Skeletal muscle tissue (tissue), 4 donors: ENCODE results near the gene CASP9. TPM values are rescaled to one million over a fixed set of nuclear protein-coding genes. Genes with fewer than 3 reads are reported as not detected.
"Not testable (repeated sequence)": the region's sequence is repeated elsewhere in the genome, so short reads cannot be mapped to it uniquely, and the experiment has no call there.

Source experiments
- H3K27ac ChIP-seq: one replicate; pipeline ENCODE4 v1.7.0; 2013; ENCODE audit warnings: mild to moderate bottlenecking, low read depth, low read length, inconsistent platforms
- H3K27me3 ChIP-seq, 3 donors: one replicate each; pipeline ENCODE4 v1.7.0; 2013; ENCODE audit warnings: low read length in 3 of 3; ENCODE audit not compliant: control insufficient read depth in 3 of 3, insufficient read depth in 3 of 3
- H3K36me3 ChIP-seq, 3 donors: one replicate each; pipeline ENCODE4 v1.7.0; 2013; ENCODE audit warnings: low read length in 3 of 3; ENCODE audit not compliant: control insufficient read depth in 3 of 3, insufficient read depth in 3 of 3
- H3K4me1 ChIP-seq, 3 donors: one replicate each; pipeline ENCODE4 v1.7.0; 2013; ENCODE audit warnings: low read length in 3 of 3, mild to moderate bottlenecking in 3 of 3; ENCODE audit not compliant: control insufficient read depth in 3 of 3, insufficient read depth in 3 of 3
- H3K4me3 ChIP-seq, 3 donors: one replicate each; pipeline ENCODE4 v1.7.0; 2013; ENCODE audit warnings: low read length in 3 of 3
- H3K9ac ChIP-seq, 3 donors: one replicate each; pipeline ENCODE4 v1.7.0; 2013; ENCODE audit warnings: low read length in 3 of 3, mild to moderate bottlenecking in 3 of 3, moderate library complexity in 2 of 3, low read depth in 1 of 3
- H3K9me3 ChIP-seq, 3 donors: one replicate each; pipeline ENCODE4 v1.7.0; 2013; ENCODE audit warnings: low read length in 3 of 3; ENCODE audit not compliant: control insufficient read depth in 3 of 3
- total RNA-seq: library from RNA; depleted of rRNA; stranded (reverse); fragments of >200 nt; gene quantifications from one replicate; pipeline ENCODE4 v1.2.3, GENCODE V29; 2014
- donor health status: Osteomylitis.

CASP9 gene
- total RNA-seq, 1 donor from 2014 or later = 9.9 TPM

DNA sequence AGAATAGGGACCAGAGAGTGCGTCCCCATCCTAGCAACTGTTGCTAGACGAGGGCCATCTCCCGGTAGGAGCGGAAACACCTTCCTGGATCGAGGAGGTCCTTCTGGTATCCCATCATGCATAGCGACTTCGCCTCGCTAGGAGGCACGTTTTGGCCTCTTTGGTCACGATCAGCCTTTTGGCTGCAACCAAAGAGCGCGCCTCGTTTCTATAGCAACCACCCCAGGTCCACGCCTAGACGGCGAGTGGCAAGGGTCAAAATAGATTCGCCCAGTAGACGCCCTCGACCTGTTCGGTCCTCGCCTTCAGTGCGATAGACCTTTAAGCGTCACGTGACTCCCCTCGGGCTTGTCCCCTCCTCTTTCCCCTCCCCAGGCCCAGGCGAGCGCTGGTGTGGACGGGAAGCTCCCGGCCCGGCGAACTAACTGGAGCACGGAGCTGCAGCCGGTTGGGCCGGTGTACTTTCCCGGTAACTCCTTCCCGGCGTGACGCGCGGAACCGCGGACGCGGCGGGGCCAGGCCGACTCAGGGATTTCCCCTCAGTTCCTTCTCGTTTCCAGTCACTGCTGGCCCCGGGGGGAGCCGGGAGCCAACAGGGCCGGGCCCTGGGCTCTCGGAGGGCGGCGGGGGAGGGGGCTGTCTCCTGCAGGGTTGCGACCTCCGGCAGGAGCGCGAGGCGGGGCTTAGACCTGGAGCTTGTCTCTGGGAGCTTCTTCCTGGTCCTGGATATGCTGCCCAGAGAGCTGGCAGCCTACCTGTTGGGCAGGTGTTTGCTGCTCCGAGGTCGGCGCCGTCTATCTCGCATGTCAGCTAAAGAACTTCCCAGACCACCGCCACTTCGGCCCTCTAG is 2.7 kb upstream of the CASP9 start, which contains the start of gene DNAJC16:
DNAJC16 (plus strand) TSS at position 359 of the 850 bp plus-strand sequence. CDS start 2,258 bp downstream, outside the sequence.
- peak within 1 kb of the TSS; percentile 87 to 95 (median 88) for H3K4me3 ChIP-seq
- peak within 1 kb of the TSS; percentile 91 to 95 (median 91) for H3K9ac ChIP-seq
- H3K36me3 ChIP-seq = peaks cover 3 to 6% (median 4%) of the 10 kb centered on the region in 3 donors
- H3K27me3 ChIP-seq = no peaks in the 10 kb centered on the region
- peak within 1 kb of the TSS; percentile 95 for H3K27ac ChIP-seq
- peaks cover 24 to 28% (median 27%) of the 10 kb centered on the region in 3 donors for H3K4me1 ChIP-seq
- no peaks in the 10 kb centered on the region for H3K9me3 ChIP-seq

DNA sequence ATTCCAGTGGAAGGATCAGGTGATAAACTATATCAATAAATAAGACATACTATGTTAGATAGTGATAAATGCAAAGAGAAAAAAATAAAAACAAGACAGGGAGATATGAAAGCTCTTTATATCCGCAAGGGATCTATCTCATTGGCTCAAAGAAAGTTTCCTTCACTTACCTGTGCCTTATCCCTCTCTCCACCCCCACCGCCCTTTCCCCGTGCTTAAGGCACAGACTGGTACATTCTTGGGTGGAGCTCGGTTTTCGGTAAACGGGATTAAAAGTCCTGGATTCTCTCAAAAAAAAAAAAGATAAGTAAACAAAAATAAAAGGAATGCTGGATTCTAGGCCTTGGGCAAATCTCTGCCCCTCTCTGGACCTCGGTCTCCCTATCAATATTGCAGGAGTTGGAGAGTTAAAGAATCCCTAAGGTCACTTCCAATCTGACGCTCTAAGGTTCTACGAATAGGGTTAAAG is 2.0 kb upstream of the CASP9 start:
- peaks cover 24 to 28% (median 27%) of the 10 kb centered on the region in 3 donors for H3K4me1 ChIP-seq
- H3K9ac ChIP-seq = peak overlapping the region; percentile 50 to 69 (median 57)
- H3K27ac ChIP-seq = peak overlapping the region; percentile 95
- peaks cover 2 to 6% (median 3%) of the 10 kb centered on the region in 3 donors for H3K36me3 ChIP-seq
- H3K4me3 ChIP-seq = peak overlapping the region; percentile 69 to 88 (median 84)
- H3K27me3 ChIP-seq = no peaks in the 10 kb centered on the region
- no peaks in the 10 kb centered on the region for H3K9me3 ChIP-seq

- Histone ChIP-seq H3K4me3 (peak overlapping the region; percentile 77 to 84 (median 83)), H3K9ac (peak overlapping the region; percentile 57 to 81 (median 69)), H3K27me3 (no peaks in the 10 kb centered on the region), H3K36me3 (peaks cover 0 to 1% (median 0%) of the 10 kb centered on the region in 3 donors), H3K4me1 (peaks cover 24 to 28% (median 27%) of the 10 kb centered on the region in 3 donors), H3K9me3 (no peaks in the 10 kb centered on the region), H3K27ac (peak overlapping the region; percentile 95)
Measured at GRCh38 chr1:15525050-15526020, 1.3 kb upstream of the CASP9 start.

DNA sequence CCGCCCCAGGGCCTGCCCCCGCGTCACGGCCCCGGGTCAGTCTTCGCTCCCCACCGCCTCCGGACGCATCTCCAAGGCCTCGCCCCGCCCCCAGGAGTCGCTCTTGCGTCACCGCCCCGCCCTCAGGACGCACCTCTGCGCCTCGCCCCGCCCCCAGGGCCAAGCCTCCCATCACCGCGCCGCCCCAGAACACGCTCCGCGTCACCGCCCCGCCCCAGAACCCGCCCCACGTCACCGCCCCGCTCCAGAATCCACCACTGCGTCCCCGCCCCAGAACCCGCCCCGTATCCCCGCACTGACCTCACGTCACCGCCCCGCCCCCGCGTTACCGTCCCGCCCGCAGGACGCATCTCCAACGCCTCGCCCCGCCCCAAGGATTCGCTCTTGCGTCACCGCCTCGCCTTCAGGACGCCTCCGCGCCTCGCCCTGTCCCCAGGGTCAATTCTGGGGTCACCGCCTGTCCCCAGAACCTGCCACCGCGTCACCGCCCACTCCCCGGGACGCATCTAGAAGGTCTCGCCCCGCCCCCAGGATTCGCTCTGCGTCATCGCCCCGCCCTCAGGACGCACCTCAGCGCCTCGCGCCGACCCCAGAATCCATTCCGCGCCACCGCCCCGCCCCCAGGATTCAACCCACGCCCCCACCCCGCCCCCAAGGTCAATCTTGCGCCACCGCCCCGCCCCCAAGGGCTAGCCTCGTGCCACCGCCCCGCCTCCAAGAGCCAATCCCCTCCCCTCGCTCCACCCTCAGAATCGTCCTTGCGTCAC is 451 bp upstream of the CASP9 start:
- H3K27ac ChIP-seq = peak overlapping the region; percentile 95
- H3K9ac ChIP-seq = peak overlapping the region; percentile 82 to 86 (median 83)
- no peaks in the 10 kb centered on the region for H3K9me3 ChIP-seq
- peak overlapping the region; percentile 70 to 85 (median 83) for H3K4me3 ChIP-seq
- peaks cover 24 to 28% (median 27%) of the 10 kb centered on the region in 3 donors for H3K4me1 ChIP-seq
- H3K36me3 ChIP-seq = no peaks in the 10 kb centered on the region
- H3K27me3 ChIP-seq = no peaks in the 10 kb centered on the region

DNA sequence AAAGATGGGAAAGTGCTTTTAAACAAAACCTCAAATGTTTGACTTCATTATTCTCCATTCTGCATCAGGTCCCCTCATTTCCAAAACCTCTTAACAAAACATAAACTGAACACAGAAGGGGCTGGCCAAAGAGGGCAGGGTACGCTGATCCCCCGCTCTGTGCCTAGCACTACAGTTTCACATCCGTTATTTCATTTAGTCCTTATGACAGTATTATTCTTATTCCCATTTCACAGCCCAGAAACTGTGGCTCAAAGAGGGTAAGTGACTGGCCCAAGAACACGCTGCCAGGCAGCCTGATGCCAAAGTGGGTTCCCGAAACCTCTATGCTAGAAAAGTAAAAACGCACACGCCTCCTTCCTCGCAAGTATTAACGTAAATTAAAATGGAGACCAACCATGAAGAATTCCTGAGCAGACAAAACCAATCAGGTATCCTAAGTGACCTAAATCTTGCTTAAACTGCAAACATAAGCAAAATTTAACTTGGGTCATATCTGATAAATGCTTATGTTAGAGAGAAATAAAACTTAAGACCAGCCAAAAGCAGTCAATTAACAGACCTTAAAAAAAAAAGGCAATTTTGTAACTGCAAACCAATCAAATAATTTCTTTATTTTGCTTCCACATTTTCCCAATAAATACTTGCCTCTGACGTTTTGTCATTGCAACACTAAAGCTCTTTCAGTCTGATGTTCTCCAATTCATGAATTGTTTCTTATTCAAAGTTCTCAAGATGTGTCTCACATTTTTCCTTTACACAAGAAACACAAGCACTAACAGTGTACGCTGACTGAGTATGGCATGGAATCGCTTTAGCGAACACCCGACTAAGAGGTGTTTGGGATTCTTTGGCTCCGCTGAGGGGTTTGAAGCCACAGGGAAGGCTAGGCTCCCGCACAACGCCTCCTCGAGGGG is 653 bp downstream of the CASP9 start:
- Histone ChIP-seq H3K9me3 (no peaks in the 10 kb centered on the region), H3K27me3 (no peaks in the 10 kb centered on the region), H3K4me1 (peaks cover 24 to 28% (median 27%) of the 10 kb centered on the region in 3 donors), H3K4me3 (peak overlapping the region; percentile 75 to 83 (median 81)), H3K27ac (peak overlapping the region; percentile 91), H3K36me3 (no peaks in the 10 kb centered on the region), H3K9ac (peak overlapping the region; percentile 73 to 93 (median 84))

- Histone ChIP-seq H3K9ac (no peak overlapping the region), H3K9me3 (no peaks in the 10 kb centered on the region), H3K27me3 (no peaks in the 10 kb centered on the region), H3K4me1 (peaks cover 20 to 24% (median 24%) of the 10 kb centered on the region in 3 donors), H3K4me3 (no peak overlapping the region), H3K36me3 (peaks cover 0 to under 1% (median 0%) of the 10 kb centered on the region in 3 donors), H3K27ac (no peak overlapping the region)
Measured at GRCh38 chr1:15522551-15522950, 1.5 kb downstream of the CASP9 start.

- not testable (repeated sequence) for H3K9me3 ChIP-seq
Measured at GRCh38 chr1:15521206-15521906, 2.7 kb downstream of the CASP9 start.

GRCh38 chr1:15519625-15520024 is 4.4 kb downstream of the CASP9 start:
- Histone ChIP-seq H3K27ac (no peak overlapping the region), H3K4me1 (peaks cover 6 to 9% (median 8%) of the 10 kb centered on the region in 3 donors), H3K27me3 (no peaks in the 10 kb centered on the region), H3K4me3 (no peak overlapping the region), H3K36me3 (peaks cover 7 to 14% (median 9%) of the 10 kb centered on the region in 3 donors), H3K9ac (no peak overlapping the region), H3K9me3 (no peaks in the 10 kb centered on the region)

More at GRCh38 chr1:15521206-15521906, 2.7 kb downstream of the CASP9 start:
- H3K4me3 ChIP-seq, H3K27me3 ChIP-seq, H3K9ac ChIP-seq, H3K27ac ChIP-seq: not testable (repeated sequence)
- peaks cover 7 to 11% (median 9%) of the 10 kb centered on the region in 3 donors for H3K36me3 ChIP-seq
- H3K4me1 ChIP-seq = peaks cover 16 to 20% (median 18%) of the 10 kb centered on the region in 3 donors
